ENCODE data around the gene SDC3.

The SDC3 gene

DNA sequence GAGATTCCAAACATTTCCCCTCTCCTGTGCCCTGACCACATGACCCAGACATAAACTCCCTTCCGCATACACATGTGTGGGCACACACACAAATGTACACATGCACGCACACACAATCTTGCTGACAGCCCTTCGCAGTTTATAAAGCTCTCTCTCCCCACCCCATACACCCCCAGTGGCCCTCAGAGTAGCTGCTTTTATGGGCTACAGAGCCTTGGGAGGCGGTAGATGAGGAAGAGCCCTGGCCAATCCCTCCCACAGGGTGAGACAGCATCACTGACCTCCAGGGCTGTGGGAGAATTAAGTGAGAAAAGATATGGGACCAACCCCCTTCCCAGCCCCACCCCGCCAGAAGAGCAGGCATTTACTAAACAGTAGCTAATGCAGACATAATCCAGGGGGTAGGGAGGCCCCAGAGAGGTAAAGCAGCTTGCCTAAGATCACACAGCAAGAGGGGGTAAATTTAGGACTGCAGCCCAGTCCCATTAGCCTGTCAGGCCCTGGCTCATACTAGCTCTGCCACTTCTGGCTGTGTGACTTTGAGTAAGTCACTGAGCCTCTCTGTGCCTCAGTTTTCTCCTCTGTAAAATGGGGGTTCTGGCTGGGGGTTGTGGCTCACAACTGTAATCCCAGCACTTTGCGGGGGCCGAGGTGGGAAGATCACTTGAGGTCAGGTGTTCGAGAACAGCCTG lies 5.1 kb downstream of the SDC3 start:
- DNase-seq = no peak

DNA sequence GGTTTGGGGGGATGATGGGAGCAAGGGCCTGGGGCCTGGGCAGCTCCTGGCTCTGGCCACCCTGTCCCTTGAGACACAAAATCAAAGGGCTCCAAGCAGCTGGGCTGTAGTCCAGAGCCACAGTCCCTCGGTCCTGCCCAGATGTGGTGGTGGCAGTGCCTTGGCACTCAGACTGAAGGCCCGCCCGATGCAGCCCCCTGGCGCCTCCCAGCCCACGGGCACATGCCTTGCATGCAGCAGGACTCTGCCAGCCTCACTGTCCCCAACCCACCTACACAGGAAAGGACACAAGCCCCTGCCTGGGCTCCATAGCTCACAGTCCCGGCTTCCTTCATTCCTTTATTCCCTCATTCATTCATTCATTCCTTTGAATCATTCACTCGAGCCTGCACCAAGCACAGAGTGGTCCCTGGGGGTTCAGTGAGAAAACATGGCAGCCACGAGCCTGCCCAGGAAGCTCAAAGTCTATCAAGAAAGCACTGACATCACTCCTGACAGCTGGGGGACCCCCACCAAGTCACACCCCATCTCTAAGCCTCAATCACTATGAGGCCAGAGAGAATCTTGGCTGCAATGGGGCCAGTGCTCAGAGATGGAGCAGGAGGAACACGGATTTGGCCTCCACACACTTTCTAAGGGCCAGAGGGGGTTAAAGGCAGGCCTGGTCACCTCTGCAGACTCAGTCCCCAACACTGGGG lies 5.8 kb downstream of the SDC3 start:
- no peak for DNase-seq

DNA sequence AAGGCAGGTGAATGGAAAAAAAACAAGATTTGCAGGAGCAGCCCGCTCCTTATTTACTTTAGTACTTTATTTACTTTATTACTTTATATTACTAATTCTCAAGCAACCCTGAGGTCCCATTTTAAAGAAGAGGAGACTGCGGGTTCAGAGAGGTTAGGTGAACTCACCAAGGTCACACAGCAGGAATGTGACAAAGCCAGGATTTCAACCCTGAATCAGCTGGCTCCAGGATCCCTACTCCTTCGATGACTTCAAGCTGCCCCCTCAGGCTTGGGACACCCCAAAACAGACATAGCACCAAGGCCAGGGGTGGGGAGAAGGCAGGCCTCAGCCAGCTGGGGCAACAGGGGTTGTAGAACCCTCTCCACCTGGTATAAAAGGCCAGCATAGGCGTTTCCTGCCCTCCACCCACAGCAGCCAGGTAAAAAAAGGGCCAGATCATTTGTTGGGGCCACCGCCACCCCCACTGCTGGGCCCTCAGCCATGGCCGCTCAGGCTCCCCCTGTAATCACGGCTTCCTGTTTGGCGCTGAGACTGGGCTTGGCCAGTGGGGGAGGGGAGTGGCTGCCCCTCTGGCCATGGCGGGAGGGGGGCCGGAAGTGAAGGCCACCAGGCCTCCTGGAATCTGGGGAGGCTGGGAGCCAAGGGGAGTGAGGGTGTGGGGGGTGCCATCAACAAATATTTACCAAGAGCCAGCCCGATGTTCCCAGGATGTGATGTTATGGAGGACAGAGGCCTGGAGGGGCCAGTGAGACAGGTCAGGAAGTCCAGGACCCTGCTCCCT lies 6.6 kb downstream of the SDC3 start:
- no peak for DNase-seq

DNA sequence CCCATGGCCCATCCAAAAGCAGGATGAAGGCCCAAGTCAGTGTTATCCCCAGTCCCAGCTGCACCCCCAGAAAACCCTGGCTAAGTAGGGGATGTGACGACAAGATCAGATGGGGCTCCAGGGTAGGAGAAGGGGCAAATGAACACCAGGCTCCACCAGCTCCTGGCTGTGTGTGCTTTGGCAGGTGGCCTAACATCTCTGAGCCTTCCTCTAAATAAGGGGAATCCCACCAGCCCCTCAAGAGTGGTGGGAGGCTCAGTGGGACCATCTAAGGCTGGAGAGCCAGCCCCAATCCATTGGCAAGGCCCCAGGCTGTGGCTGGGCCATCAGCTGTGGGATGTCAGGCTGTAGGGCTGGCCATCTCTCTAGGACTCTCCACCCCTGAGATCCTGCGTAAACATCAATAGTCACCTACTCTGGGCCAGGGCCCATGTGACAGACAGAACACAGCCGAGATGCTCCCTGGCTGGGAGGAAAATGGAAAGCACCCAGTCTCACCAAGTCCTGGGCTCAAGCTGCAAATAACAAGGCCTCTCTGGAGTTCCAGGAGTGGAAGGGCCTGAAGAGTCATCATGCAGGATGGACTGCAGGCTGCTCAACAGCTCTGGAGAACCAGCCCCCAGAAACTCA lies 7.5 kb downstream of the SDC3 start:
- DNase-seq = no peak

DNA sequence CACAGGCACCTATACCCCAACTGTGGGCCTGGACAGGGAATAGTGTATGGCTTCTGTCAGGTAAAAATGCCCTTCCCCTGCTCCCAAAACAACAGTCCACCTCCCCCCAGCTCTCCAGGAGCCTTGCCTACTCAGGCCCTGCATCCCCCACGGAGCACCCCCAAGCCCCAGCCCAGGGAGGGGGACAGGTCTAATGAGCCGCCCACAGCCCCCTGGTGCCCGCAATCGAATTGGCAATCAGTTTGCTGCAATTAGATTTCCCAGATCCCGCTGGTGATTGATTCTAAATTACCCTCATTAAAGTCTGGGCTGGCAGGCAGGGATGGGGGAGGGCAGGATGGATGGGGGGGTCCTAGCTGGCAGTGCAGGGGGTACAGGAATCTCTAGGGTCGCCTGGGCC lies 8.1 kb downstream of the SDC3 start:
- DNase-seq = no peak

DNA sequence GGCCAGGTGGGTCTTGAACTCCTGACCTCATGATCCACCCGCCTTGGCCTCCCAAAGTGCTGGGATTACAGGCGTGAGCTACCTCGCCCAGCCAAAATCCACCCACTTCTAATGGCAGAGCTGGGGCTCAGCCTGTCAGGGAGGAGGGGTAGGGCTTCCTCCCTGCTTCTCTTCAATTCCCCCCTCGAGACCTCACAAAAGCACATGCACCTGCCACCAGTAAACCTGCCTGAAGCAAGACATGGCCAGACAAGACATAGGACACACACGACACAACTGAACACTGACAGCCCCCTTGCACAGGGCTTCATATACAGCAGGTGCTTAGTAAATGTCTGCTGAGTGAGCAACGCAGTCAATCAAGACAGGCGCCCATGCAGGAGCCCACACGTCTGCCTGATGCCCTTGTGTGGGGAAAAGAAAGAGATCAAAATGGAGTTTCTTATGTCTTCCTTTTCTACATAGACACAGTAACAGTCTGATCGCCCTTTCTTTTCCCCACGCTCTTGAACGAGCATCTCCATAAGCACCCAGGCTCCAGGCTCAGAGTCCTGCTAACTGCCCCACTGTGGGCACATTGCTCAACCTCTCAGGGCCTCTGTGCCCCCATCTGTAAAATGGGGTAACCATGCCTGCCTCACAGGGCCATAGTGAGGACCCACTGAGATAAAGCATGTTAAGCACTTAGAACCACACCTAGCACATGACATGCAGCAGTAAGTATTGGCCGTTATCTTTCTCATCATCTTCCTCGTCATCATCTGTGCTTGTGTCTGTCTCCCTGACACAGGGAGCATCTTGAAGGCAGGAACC lies 8.8 kb downstream of the SDC3 start:
- DNase-seq = no peak

DNA sequence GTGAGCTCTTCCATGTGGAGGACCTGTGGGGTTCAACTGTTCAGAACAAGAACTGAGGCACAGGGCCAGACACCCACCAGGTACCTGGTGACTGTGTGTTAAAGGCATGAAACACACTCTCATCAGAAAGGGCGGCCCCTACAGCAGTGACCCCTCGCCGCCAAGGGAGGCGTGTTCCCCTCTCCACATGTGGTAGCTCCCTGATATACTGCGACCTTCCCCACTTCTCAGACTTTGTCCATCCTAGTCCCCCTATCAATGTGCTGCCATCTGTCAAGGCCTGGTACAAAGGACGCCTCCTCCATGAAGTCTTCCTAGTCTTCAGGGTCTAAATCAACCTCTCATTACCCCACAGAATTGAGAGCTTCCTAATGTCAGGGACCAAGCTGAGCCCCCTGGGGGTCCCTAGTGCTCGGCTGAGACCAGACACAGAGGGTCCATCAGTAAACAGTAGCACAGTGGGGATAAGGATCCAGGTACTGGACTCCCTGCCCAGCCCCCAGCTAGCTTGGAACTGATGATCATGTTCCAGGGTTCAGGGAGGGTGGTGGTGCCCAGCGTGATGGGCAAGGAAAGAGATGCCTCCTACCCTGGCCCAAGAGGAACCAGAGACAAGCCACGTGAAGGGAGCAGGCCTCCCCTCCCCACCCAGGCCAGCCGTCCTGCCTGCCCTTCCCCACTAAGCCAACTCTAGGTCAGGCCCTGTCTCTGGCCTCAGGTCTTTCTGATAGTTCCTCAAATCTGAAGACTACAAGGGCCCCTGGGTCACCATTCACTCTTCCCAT lies 10.3 kb downstream of the SDC3 start:
- DNase-seq = no peak

DNA sequence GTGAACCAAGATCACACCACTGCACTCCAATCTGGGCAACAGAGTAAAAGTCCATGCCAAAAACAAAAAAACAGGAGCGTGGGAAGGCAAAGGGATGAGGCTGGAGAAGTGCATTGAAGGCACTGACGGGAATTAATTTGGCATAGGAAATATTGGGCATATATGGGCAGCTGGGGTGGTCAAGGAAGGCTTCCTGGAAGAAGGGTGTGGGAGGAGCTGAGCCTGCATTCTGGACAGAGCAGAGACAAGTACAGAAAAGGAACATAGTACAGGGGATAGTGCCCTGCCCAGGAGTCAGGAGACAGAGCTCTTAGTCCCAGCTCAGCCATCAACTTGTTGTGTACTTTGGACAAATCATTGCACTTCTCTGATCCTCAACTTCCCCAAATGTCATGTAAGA lies 11.7 kb downstream of the SDC3 start:
- DNase-seq = no peak

DNA sequence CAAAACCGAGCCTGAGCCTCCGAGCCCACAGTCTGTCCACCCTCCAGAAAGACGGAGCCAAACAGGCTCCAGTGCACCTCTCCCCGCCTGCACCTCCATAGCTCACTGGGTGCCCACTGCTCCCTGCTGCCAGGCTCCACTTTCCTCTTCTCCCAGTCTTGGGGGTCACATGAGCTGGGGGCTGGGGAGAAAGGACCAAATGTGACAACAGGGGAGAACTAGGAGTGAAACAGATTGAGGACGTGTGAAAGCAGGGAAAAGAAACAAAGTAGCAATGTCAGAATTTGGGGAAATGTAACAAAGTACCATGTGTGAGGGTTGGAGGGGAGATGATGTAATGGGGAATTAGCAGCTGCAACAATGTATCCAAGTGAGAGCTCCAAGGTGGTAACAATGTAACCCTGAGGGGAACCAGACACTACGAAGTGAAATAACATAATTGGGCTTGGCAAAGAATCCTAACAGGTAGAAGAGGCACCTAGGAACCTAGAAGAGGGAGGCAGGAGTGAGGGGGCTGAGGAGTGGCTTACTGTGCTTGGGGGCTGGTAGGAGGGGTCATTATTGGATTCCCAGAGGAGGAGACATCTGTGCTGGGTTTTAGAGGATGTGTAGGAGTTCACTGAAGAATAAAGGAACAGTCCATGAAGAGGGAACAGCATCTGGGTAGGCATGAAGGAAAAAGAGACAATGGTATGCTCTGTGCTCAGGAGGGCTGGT lies 12.5 kb downstream of the SDC3 start:
- DNase-seq = no peak

DNA sequence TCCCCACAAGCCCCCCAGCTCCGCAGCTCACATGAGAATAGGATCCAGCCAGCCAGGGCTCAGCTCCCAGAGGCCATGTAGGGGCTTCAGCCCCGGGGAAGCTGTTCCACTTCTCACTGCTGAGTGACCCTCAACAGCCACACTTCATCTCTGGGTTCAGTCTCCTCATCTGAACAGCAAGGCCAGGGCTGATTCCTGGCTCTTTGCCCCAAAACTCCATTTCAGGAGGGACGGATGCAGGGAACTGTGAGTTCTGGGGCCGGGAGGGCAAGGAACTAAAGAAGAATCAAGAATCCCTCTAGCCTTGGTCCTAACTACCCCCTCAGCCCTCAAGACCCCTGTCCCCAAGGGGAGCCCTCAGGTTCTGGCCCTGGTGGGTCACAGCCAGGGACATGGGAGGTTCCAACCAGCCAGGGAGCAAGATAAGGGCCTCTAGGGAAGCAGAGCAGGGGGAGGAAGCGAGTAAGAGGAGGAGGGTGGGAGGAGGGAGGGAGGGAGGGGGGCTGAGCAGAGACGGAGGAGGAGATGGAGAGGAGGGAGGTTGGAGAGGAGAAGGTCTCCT lies 13.1 kb downstream of the SDC3 start:
- no peak for DNase-seq

DNA sequence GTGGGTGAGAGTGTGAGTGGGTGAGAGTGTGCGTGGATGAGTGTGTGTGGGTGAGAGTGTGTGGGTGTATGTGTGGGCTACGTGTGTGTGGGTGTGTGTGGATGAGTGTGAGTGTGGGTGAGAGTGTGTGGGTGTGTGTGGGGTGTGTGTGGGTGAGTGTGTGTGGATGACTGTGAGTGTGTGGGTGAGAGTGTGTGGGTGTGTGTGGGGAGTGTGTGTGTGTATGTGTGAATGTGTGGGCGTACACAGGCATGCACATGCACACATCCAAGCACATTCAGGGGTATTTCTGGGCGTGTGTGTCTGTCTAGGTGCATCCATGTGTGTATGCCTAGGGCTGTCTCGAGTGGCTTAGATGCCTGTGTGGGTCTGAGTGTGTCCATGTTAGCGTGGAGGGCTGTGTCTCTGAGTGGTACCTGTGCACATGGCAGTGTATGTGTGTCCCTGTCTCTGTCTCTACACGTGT lies 14.0 kb downstream of the SDC3 start:
- no peak for DNase-seq

DNA sequence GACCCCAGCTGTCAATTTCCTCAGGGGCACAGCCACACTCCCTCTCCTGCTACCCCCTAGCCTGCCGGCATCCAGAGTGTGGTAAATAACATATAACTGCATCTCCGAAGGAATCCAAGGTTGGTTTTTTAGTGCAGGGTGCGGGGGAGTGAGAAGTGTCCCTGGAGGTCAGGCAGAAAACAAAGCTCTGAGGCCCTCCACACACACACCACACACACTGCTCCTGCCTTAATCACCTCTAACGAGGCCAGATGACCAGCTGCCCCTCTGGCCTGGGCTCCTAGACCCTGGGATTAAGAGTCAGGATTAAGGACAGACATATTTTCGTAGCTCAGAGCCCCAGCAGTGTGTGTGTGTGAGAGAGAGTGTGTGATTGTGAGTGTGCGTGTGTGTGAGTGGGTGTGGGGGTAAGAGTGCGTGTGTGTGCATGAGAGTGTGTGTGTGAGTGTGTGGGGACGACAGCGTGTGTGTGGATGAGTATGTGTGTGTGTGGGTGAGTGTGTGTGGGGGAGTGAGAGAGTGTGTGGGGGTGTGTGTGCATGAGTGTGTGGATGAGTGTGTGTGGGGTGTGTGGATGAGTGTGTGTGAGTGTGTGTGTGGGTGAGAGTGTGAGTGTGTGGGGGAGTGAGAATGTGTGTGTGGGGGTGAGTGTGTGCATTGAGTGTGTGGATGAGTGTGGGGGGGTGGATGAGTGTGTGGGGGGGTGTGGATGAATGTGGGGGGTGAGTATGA lies 14.6 kb downstream of the SDC3 start:
- DNase-seq = no peak

DNA sequence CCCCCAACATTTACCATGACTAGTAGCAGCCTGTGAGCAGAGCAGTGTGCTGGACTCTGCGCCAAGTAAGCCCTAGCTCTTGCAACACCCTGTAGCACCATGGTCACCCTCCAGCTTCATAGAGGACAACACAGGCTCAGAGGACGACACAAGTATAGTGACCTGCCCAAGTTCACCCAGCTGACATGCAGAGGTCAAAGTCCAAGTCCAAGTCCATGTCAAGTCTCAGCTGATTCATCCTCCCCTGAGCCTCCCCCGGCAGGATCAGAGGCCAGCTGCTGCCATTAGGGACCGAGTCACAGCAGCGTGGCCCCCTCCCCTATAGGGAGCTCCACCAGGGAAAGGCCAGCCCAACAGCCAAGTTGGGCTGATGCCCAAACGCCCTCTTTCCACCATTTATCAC lies 15.9 kb downstream of the SDC3 start:
- DNase-seq = no peak

DNA sequence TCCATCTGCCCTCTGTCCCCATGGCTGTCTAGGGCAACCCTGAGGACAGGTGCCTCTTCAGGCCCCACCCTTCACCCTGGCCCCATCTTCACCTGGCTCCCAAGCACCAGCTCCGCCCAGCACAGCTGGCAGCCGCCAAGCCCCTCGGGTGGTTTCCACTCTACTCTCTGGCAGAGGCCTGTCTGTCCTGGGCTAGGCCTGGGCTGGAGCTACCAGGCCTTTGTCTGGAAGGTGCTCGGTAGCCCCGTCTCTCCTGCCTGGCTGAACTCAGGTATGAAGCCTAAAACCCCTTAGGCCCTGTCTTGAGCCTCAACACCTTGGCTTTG lies 17.4 kb downstream of the SDC3 start:
- no peak for DNase-seq

DNA sequence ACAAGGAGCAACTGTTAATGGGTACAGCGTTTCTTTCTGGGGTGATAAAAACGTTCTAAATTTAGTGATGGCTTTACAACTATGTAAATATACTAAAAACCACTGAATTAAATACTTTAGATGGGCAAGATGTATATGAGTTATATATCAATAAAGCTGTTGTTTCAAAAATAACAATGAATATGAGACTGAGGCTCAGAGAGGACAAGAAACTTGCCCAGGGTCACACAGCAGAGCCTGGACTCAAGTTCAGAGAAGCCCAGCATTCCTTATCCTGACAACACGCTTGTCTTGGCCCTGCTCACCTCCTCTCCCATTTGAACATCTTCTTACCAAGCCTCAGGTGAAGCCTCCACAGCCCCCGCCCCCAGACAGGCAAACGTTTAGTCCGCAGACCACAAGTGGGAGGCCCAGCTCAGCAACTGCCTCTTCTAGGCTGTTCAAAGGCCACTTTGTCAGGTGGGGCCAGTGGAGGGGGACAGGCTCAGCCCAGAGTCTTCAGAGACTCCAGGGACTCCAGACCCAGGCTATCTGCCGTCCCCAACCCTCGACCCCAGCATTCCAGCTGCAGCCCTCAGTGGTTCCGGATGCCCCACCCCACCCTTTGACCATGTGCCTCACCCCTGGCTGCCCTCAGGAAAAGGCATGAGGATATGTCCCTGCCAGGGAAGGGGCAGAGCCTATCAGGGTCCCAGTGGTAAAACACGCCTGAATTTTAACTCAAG lies 17.9 kb downstream of the SDC3 start:
- DNase-seq = no peak

DNA sequence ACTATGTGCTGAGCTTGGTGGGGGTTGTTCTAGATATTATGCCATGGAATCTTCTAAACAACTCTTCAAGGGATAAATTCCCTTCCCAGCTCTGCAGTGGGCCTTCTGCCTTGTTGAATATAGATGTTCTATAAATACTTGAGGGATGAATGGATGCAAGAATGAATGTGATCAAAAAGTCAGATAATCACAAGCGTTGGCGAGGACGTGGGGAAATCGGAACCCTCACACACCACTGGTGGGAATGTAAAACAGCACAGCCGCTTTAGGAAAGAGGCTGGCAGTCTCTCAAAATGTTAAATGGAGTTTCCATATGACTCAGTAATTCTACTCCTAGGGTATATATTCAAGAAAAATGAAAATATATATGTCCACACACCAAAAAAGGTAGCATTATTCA lies 19.0 kb downstream of the SDC3 start:
- DNase-seq = no peak

DNA sequence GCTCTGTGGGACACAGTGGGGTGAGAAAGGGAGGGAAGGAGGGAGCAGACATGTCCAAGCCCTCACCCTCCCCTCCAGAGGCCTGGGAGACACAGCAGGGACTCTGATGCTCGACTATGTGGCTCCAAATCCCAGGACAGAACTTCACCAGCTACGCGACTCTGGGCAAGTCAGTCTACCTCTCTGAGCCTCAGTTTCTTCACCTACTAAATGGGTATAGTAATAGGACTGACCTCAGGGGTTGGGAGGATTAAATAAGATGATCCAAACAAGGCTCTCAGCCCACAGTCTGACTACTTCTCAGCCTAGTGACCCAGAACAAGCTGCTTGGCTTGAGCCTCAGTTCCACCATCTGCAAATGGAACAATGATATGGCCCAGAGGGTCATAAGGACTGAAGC lies 19.6 kb downstream of the SDC3 start:
- no peak for DNase-seq

DNA sequence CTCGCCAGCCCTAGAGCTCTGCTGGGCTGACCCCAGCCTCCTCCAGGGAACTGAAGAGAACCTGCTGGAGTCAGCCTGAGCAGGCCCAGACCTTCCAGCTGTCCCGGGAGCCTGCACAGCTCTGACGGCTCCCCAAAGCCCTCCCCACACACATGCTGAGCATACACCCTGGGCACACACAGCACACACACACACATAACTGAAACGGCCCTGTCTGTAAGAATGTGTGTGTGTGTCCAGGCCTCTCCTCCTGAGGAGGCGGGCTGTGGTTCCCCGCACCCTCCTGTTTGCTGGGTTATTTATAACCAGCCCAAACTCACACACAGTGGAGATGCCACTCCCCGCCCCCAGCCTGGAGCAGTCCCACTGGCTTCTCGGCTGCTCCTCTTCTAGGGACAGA lies 20.2 kb downstream of the SDC3 start:
- DNase-seq = no peak
